ENCODE measurements around the gene MFSD11.

DNA sequence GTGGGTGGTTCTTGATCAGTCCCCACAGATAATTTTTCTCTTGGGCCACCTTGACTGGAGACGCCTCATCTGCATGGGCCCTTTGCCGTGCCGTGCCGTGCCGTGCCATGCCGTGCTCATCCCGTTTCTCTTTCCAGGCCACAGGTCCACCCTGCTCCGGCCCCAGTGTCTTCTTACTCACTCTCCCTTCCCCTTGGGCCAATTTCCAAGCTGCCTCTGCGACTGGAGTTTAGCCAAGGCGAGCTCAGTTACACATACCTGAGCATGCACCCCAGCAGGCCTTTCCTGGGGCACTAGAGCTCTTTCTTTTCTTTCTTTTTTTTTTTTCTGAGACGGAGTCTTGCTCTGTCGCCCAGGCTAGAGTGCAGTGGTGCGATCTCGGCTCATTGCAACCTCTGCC lies 89.8 kb downstream of the MFSD11 start:
- TF ChIP-seq, protein P1, sequence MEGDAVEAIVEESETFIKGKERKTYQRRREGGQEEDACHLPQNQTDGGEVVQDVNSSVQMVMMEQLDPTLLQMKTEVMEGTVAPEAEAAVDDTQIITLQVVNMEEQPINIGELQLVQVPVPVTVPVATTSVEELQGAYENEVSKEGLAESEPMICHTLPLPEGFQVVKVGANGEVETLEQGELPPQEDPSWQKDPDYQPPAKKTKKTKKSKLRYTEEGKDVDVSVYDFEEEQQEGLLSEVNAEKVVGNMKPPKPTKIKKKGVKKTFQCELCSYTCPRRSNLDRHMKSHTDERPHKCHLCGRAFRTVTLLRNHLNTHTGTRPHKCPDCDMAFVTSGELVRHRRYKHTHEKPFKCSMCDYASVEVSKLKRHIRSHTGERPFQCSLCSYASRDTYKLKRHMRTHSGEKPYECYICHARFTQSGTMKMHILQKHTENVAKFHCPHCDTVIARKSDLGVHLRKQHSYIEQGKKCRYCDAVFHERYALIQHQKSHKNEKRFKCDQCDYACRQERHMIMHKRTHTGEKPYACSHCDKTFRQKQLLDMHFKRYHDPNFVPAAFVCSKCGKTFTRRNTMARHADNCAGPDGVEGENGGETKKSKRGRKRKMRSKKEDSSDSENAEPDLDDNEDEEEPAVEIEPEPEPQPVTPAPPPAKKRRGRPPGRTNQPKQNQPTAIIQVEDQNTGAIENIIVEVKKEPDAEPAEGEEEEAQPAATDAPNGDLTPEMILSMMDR (IDR thresholded peaks at IDR 0.05; ENCODE audit: insufficient read depth, low read length): no peak
- TF ChIP-seq, protein P2, sequence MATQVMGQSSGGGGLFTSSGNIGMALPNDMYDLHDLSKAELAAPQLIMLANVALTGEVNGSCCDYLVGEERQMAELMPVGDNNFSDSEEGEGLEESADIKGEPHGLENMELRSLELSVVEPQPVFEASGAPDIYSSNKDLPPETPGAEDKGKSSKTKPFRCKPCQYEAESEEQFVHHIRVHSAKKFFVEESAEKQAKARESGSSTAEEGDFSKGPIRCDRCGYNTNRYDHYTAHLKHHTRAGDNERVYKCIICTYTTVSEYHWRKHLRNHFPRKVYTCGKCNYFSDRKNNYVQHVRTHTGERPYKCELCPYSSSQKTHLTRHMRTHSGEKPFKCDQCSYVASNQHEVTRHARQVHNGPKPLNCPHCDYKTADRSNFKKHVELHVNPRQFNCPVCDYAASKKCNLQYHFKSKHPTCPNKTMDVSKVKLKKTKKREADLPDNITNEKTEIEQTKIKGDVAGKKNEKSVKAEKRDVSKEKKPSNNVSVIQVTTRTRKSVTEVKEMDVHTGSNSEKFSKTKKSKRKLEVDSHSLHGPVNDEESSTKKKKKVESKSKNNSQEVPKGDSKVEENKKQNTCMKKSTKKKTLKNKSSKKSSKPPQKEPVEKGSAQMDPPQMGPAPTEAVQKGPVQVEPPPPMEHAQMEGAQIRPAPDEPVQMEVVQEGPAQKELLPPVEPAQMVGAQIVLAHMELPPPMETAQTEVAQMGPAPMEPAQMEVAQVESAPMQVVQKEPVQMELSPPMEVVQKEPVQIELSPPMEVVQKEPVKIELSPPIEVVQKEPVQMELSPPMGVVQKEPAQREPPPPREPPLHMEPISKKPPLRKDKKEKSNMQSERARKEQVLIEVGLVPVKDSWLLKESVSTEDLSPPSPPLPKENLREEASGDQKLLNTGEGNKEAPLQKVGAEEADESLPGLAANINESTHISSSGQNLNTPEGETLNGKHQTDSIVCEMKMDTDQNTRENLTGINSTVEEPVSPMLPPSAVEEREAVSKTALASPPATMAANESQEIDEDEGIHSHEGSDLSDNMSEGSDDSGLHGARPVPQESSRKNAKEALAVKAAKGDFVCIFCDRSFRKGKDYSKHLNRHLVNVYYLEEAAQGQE (IDR thresholded peaks at IDR 0.05; ENCODE audit: insufficient replicate concordance, low read depth): no peak

All from HL-60 (cell line).